Mucosa of descending colon (tissue), 3 donors: ENCODE results near the gene ZBED4. TPM values are rescaled to one million over a fixed set of nuclear protein-coding genes. Genes with fewer than 3 reads are reported as not detected.
A peak's percentile ranks its signal among the peaks of the same experiment; 100 is the strongest.

Experiments used
- ATAC-seq: fragments of 200-7000 bp; cut with Tn5 transposase; one replicate; pipeline ENCODE4 v1.9.1; 2020; ENCODE audit warnings: mild to moderate bottlenecking, moderate library complexity
- DNase-seq, 3 donors: peaks; one replicate each; pipeline ENCODE4 v3.0.0-alpha.2; 2020
- H3K36me3 ChIP-seq: fragments of 200-600 bp; one replicate; pipeline ENCODE4 v1.8.0; 2021; ENCODE audit warnings: low read depth, mild to moderate bottlenecking
- H3K4me1 ChIP-seq: fragments of 200-600 bp; one replicate; pipeline ENCODE4 v1.8.0; 2021; ENCODE audit warnings: low read depth, mild to moderate bottlenecking
- H3K4me3 ChIP-seq: fragments of 200-600 bp; one replicate; pipeline ENCODE4 v1.8.0; 2021; ENCODE audit warnings: mild to moderate bottlenecking
- H3K9me3 ChIP-seq: fragments of 200-600 bp; one replicate; pipeline ENCODE4 v1.8.0; 2021; ENCODE audit warnings: mild to moderate bottlenecking
- intact Hi-C, 2 donors: fragments of 100-400 bp; cut with DNase I in 1 of 2; cut with micrococcal nuclease in 1 of 2; formaldehyde crosslinking; loops; one replicate each; pipeline versions ENCODE4 v1.11.0 to v1.11.1; 2022; cut with DNase I, micrococcal nuclease
- total RNA-seq, 3 donors: library from RNA; stranded (reverse); fragmentation: NEBNext Ultra II Directional in 2 of 3; extraction: Animal tissue kit (Norgen Biotek cat#: 25700) in 2 of 3; gene quantifications; one replicate each; pipeline versions ENCODE4 v1.2.1 to v1.2.4, GENCODE V29; 2021 to 2023
- TF ChIP-seq, protein P1 (sequence below): fragments of 200-600 bp; IDR thresholded peaks from one replicate; pipeline ENCODE4 v1.8.0; 2022; ENCODE audit warnings: antibody characterized with exemption, mild to moderate bottlenecking
- donor health status: DM: no; HTN: no; CAD: no; lungs with moderate emphysema.
- donor health status: DM: no; HTN: no; CAD: no.
- donor health status: DM: no; HTN: yes; CAD: no.

ZBED4 gene
- total RNA-seq, 3 donors from 2014 or later, result 13.7 to 18.2 (median 18.1) TPM

DNA sequence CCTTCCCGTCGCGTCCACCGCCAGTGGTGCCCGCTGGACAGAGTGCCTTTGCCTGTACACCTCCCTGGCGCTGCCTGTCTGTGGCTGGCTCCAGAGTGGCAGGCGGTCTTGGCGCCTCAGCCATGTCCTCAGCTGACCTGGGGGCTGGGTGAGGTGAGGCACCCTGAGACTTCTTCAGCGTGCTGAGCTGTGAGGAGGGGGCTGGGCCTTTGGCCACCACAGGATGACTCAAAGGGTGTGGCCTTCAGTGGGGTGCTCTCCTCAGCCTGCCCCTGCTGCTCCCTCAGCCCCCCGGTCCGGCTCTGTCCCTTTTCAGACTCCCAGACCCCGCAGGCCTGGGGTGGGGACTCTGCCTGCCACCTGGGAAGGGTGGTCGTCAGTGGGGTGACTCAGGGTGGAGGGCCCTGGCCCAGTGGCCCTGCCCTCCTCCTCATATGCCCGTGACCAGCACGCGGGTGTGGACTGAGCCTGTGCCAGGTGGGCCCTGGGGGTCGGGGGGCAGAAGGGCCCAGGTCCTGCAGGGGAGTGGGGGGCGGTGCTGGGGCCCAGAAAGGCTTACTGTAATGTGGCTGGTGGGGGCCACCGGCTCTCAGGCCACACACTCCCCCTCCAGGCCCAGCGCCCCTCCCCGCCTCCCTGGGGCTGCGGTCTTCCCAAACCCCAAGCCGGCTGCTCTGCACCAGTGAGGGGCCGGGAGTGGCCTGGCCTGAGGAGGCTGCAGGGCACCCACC, 80.7 kb downstream of the ZBED4 start:
- Histone ChIP-seq H3K9me3 (no peaks in the 10 kb centered on the region), H3K4me1 (peaks cover 45% of the 10 kb centered on the region), H3K4me3 (no peak overlapping the region), H3K36me3 (no peaks in the 10 kb centered on the region)
- intact Hi-C loops, result no loop called here
- TF ChIP-seq, protein P1, sequence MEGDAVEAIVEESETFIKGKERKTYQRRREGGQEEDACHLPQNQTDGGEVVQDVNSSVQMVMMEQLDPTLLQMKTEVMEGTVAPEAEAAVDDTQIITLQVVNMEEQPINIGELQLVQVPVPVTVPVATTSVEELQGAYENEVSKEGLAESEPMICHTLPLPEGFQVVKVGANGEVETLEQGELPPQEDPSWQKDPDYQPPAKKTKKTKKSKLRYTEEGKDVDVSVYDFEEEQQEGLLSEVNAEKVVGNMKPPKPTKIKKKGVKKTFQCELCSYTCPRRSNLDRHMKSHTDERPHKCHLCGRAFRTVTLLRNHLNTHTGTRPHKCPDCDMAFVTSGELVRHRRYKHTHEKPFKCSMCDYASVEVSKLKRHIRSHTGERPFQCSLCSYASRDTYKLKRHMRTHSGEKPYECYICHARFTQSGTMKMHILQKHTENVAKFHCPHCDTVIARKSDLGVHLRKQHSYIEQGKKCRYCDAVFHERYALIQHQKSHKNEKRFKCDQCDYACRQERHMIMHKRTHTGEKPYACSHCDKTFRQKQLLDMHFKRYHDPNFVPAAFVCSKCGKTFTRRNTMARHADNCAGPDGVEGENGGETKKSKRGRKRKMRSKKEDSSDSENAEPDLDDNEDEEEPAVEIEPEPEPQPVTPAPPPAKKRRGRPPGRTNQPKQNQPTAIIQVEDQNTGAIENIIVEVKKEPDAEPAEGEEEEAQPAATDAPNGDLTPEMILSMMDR, result no peak
- DNase-seq, result peak; percentile 62 to 85 (median 68)
- peak; percentile 6 for ATAC-seq

DNA sequence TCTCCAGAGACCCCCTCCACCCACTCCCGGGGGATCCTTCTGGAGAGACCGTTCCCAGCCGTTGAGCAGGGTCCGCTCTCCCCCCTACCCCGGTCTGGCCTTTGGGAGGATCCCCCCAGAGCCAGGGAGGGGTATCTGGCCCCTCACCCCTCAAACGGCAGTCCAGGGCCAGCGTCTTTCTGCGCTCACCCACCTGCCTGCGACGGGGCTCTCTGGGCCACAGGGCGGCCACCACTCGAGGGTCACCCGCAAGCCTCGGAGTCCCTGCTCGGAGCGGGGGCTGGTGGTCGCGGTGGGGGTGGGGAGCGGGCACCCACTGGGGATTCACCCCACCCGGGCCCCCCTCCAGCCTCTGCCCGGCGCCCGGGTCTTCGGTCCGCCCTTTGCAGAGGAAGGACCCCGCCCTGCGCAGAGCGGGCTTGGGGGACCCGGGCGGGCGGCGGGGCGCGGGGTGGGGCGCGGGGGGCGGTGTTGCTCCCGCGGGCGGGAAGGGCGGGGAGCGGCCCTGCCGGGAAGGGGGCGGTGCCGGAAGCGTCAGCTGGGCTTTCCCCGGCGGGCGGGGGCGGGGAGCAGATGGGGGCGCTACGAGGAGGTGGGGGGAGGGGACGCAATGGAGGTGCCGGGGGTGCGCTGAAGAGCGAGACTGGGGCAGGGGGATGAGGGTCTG, 81.4 kb downstream of the ZBED4 start:
- ATAC-seq, result peak; percentile 60
- peaks cover 42% of the 10 kb centered on the region for H3K4me1 ChIP-seq
- no peaks in the 10 kb centered on the region for H3K36me3 ChIP-seq
- TF ChIP-seq, protein P1, result no peak
- intact Hi-C loops, result no loop called here
- DNase-seq, result peak; percentile 89 to 95 (median 92)
- no peaks in the 10 kb centered on the region for H3K9me3 ChIP-seq
- H3K4me3 ChIP-seq, result no peak overlapping the region

DNA sequence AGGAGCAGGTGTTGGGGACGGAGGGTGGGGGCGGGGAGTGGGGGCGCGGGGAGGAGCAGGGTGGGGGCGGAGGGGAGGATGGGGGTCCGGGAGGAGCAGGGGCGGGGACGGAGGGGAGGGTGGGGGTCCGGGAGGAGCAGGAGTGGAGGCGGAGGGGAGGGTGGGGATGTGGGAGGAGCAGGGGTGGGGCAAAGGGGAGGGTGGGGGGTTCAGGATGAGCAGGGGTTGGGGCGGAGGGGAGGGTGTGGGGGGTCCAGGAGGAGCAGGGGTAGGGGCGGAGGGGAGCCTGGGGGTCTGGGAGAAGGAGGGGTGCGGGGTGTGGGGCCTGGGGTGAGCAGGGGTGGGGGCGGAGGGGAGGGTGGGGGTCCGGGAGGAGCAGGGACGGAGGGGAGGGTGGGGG, 81.9 kb downstream of the ZBED4 start:
- DNase-seq (peak in 1 of 3 donors; percentile 36), ATAC-seq (no peak)
- no peak overlapping the region for H3K4me3 ChIP-seq
- TF ChIP-seq, protein P1, result no peak
- no peaks in the 10 kb centered on the region for H3K9me3 ChIP-seq
- no peaks in the 10 kb centered on the region for H3K36me3 ChIP-seq
- intact Hi-C loops, result no loop called here
- peaks cover 42% of the 10 kb centered on the region for H3K4me1 ChIP-seq

DNA sequence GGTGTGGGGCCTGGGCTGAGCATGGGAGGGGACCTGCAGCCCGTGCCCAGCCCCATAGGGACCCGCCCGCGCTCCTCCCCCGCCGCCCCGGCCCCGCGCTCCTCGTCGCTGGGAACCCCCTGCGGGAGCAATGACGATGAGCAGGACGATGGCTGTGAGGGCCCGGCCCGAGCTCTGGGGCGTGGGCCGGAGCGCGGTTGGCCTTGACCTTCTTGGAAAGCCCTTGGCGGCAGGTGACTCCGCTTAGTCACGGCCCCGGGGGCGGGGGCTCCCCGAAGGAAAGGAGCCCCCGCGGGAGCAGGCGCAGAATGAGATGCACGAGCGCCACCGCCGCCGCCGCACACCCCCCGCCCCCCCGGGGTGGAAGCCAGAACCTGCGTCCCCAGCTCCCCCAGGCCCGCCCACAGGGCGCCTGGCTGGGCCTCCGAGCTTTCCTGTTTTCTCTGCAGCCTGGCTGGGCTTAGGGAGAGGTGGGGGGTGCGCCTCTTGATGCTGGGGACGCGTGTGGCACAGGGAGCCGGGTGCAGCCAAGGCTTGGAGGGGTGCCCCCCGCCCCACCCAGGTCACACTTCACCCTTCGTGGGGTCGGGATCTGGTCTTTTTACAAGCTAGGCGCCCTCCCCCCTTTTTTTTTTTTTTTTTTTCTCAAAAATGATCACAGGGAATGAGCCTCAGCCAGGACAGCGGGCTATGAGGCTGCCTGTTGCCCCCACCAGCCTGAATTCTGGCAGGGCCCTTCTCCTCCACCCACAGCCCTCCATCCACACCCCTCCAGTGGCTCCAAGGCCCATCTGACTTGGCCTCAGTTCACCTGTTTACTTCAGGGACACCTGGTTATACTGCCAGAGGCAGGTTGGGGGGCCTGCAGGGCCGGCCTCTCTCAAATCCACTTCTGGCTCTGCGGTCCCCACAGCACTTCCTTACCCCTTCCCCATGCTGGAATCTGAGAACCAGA, 82.7 kb downstream of the ZBED4 start:
- Histone ChIP-seq H3K9me3 (no peaks in the 10 kb centered on the region), H3K4me1 (peaks cover 36% of the 10 kb centered on the region), H3K36me3 (no peaks in the 10 kb centered on the region), H3K4me3 (no peak overlapping the region)
- intact Hi-C loops, result no loop called here
- TF ChIP-seq, protein P1, result no peak
- ATAC-seq, result peak; percentile 84
- peak; percentile 88 to 96 (median 93) for DNase-seq

DNA sequence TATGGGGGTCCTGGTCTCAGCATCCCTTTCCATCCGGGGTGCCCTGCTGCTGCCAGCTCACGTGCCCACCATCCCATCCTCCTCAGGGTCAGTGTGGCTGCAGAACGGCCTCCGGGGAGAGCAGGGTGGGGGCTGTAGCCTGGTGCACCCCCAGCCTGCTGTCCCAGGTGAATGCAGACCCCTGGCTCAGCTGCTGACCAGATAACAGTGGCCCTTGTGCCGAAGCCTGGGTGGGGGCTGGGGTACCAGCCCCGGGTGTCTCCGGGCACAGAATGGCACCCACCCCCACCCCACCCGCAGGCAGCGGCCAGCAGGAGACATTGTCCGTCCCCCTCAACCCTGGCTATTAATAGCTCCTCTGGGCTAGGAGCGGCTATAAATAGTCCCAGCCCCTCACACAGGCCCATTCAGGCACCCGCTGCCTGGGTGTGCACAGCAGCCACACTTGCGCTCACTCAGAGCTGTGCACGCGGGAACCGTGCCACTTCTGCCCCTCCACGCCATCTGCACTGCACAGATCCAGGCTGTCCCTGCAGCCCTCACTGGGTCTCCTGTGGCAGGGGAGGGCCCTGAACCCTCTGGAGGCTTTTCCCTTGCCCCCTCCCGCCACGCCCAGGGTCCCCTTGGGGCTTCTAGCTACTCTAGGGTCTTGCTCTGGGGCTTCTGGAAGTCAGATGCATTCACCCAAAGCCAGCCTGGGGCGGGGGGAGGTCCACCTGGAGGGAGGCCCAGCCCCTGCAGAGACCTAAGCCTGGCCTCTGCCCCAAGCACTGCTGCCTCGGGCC, 83.5 kb downstream of the ZBED4 start:
- Histone ChIP-seq H3K4me3 (no peak overlapping the region), H3K9me3 (no peaks in the 10 kb centered on the region), H3K4me1 (peaks cover 32% of the 10 kb centered on the region), H3K36me3 (no peaks in the 10 kb centered on the region)
- DNase-seq, result peak in 1 of 3 donors; percentile 52
- TF ChIP-seq, protein P1, result no peak
- ATAC-seq, result no peak
- intact Hi-C loops, result no loop called here
